Liver (tissue), 9 donors: Measurements from ENCODE around the gene TTC28. TPM values are rescaled to one million over a fixed set of nuclear protein-coding genes. Genes with fewer than 3 reads are reported as not detected.

ENCODE experiments used
- DNase-seq: peaks from one replicate; pipeline ENCODE4 v3.0.0-alpha.2; 2017; ENCODE audit warnings: low spot score
- H3K27ac ChIP-seq, 2 donors: one replicate each; pipeline ENCODE4 v1.7.0; 2013; ENCODE audit warnings: inconsistent platforms in 2 of 2, low read length in 2 of 2, control low read depth in 1 of 2, low read depth in 1 of 2, mild to moderate bottlenecking in 1 of 2
- H3K27me3 ChIP-seq, 4 donors: one replicate each; pipeline versions ENCODE4 v1.6.1 to v1.7.0; 2013; ENCODE audit warnings: low read length in 3 of 4, inconsistent platforms in 1 of 4, mild to moderate bottlenecking in 1 of 4, moderate library complexity in 1 of 4; ENCODE audit not compliant: control insufficient read depth in 4 of 4, insufficient read depth in 4 of 4
- H3K36me3 ChIP-seq, 4 donors: one replicate each; pipeline versions ENCODE4 v1.6.1 to v1.7.0; 2013; ENCODE audit warnings: low read length in 3 of 4, mild to moderate bottlenecking in 3 of 4, low read depth in 1 of 4, moderate library complexity in 1 of 4; ENCODE audit not compliant: control insufficient read depth in 4 of 4, insufficient read depth in 3 of 4
- H3K4me1 ChIP-seq, 4 donors: one replicate each; pipeline versions ENCODE4 v1.6.1 to v1.7.0; 2013; ENCODE audit warnings: low read length in 3 of 4, mild to moderate bottlenecking in 3 of 4, moderate library complexity in 1 of 4; ENCODE audit not compliant: control insufficient read depth in 4 of 4, insufficient read depth in 4 of 4
- H3K4me3 ChIP-seq, 3 donors: one replicate each; pipeline versions ENCODE4 v1.6.1 to v1.7.0; 2013; ENCODE audit warnings: low read length in 3 of 3, control low read depth in 1 of 3, low read depth in 1 of 3, mild to moderate bottlenecking in 1 of 3
- H3K9ac ChIP-seq, 2 donors: one replicate each; pipeline ENCODE4 v1.7.0; 2013; ENCODE audit warnings: low read length in 2 of 2, mild to moderate bottlenecking in 2 of 2, moderate library complexity in 2 of 2, control low read depth in 1 of 2, low read depth in 1 of 2
- H3K9me3 ChIP-seq, 4 donors: one replicate each; pipeline versions ENCODE4 v1.6.1 to v1.7.0; 2013; ENCODE audit warnings: low read length in 3 of 4; ENCODE audit not compliant: control insufficient read depth in 4 of 4
- EGR1 ChIP-seq, 2 donors: IDR thresholded peaks; 2 replicates each; pipeline ENCODE4 v1.6.1; 2016 to 2018; ENCODE audit warnings: antibody characterized with exemption in 2 of 2, low read depth in 2 of 2
- FOXA1 ChIP-seq: IDR thresholded peaks from 2 replicates; pipeline ENCODE4 v1.6.1; 2016; ENCODE audit warnings: antibody characterized with exemption
- FOXA2 ChIP-seq: IDR thresholded peaks from 2 replicates; pipeline ENCODE4 v1.6.1; 2016; ENCODE audit warnings: antibody characterized with exemption
- GABPA ChIP-seq, 2 donors: IDR thresholded peaks in 1 of 2; conservative IDR thresholded peaks in 1 of 2; 2 replicates each; pipeline ENCODE4 v1.6.1; 2016; ENCODE audit warnings: antibody characterized with exemption in 2 of 2, mild to moderate bottlenecking in 1 of 2, moderate library complexity in 1 of 2
- HNF4A ChIP-seq, 2 donors: conservative IDR thresholded peaks; 2 replicates each; pipeline ENCODE4 v1.6.1; 2016; ENCODE audit warnings: antibody characterized with exemption in 2 of 2, mild to moderate bottlenecking in 2 of 2
- HNF4G ChIP-seq: IDR thresholded peaks from 2 replicates; pipeline ENCODE4 v1.6.1; 2016; ENCODE audit warnings: antibody characterized with exemption
- JUND ChIP-seq, 2 donors: IDR thresholded peaks; 2 replicates each; pipeline ENCODE4 v1.6.1; 2016; ENCODE audit warnings: antibody characterized with exemption in 2 of 2
- MAX ChIP-seq: IDR thresholded peaks from 2 replicates; pipeline ENCODE4 v1.6.1; 2016; ENCODE audit warnings: antibody characterized with exemption
- NR2F2 ChIP-seq: IDR thresholded peaks from 2 replicates; pipeline ENCODE4 v1.6.1; 2016; ENCODE audit warnings: antibody characterized with exemption
- RAD21 ChIP-seq, 2 donors: IDR thresholded peaks; 2 replicates each; pipeline ENCODE4 v1.6.1; 2016; ENCODE audit warnings: antibody characterized with exemption in 2 of 2, mild to moderate bottlenecking in 2 of 2
- REST ChIP-seq: IDR thresholded peaks from 2 replicates; pipeline ENCODE4 v1.6.1; 2016; ENCODE audit warnings: antibody characterized with exemption, mild to moderate bottlenecking
- RXRA ChIP-seq, 2 donors: IDR thresholded peaks; 2 replicates each; pipeline ENCODE4 v1.6.1; 2017 to 2018; ENCODE audit warnings: antibody characterized with exemption in 2 of 2, mild to moderate bottlenecking in 1 of 2
- SP1 ChIP-seq: IDR thresholded peaks from 2 replicates; pipeline ENCODE4 v1.6.1; 2018; ENCODE audit warnings: antibody characterized with exemption, mild to moderate bottlenecking
- TAF1 ChIP-seq: conservative IDR thresholded peaks from 2 replicates; pipeline ENCODE4 v1.6.1; 2016; ENCODE audit warnings: antibody characterized with exemption, mild to moderate bottlenecking
- YY1 ChIP-seq: IDR thresholded peaks from 2 replicates; pipeline ENCODE4 v1.6.1; 2016; ENCODE audit warnings: antibody characterized with exemption, mild to moderate bottlenecking
- ZBTB33 ChIP-seq: IDR thresholded peaks from 2 replicates; pipeline ENCODE4 v1.6.1; 2016; ENCODE audit warnings: antibody characterized with exemption
- WGBS: extraction: QIAGEN DNeasy Blood & Tissue Kit; methylation state at CpG from one replicate; pipeline ENCODE4 v1.1.7; 2013; 5-methylcytosine and 5-hydroxymethylcytosine counted together
- polyA plus RNA-seq, 2 donors: library from polyadenylated mRNA; stranded (reverse) in 1 of 2; unstranded in 1 of 2; fragments of 200-250 nt in 1 of 2; fragments of >200 nt in 1 of 2; fragmentation: Nextera tagmentation in 1 of 2; extraction: Ambion mirVana in 1 of 2; gene quantifications; one replicate each; pipeline versions ENCODE4 v1.2.1 to v1.2.3, GENCODE V29; 2013 to 2015
- total RNA-seq, 2 donors: library from RNA; depleted of rRNA; stranded (reverse); fragments of >200 nt; gene quantifications; one replicate each; pipeline ENCODE4 v1.2.3, GENCODE V29; 2014
- donor health status: healthy.
- donor health status: healthy.
- donor health status: healthy.
- donor health status: healthy.
- donor health status: healthy.

The TTC28 gene
- total and polyA plus RNA-seq, 4 donors, result 4.2 to 19.4 (median 5.9) TPM

- no peaks in the 10 kb centered on the region for H3K4me1 ChIP-seq
- no peaks in the 10 kb centered on the region for H3K9me3 ChIP-seq
- H3K4me3 ChIP-seq, result no peak overlapping the region
- no peaks in the 10 kb centered on the region for H3K27me3 ChIP-seq
- TF ChIP-seq REST (no peak), JUND (IDR thresholded peaks at IDR 0.05) (no peak), FOXA2 (no peak), EGR1 (IDR thresholded peaks at IDR 0.05; ENCODE audit: low read depth in 2 of 2) (no peak), TAF1 (no peak)
- H3K36me3 ChIP-seq, result no peaks in the 10 kb centered on the region
- 95% methylated on average over 2 of the region's 2 CpGs for WGBS
- no peak for DNase-seq
- no peak overlapping the region for H3K27ac ChIP-seq
- H3K9ac ChIP-seq, result no peak overlapping the region
Measured at GRCh38 chr22:28208036-28208435, 471.6 kb downstream of the TTC28 start.

GRCh38 chr22:28207281-28208030 is 472.2 kb downstream of the TTC28 start:
- Histone ChIP-seq H3K27ac (no peak overlapping the region), H3K9me3 (no peaks in the 10 kb centered on the region), H3K4me3 (no peak overlapping the region), H3K27me3 (no peaks in the 10 kb centered on the region), H3K36me3 (no peaks in the 10 kb centered on the region), H3K4me1 (no peaks in the 10 kb centered on the region), H3K9ac (no peak overlapping the region)
- WGBS, result 92% methylated on average over 6 of the region's 6 CpGs
- no peak for DNase-seq
- TF ChIP-seq GABPA (IDR thresholded peaks at IDR 0.05 in 1 of 2, conservative IDR thresholded peaks at IDR 0.05 in 1 of 2), result no peak
- no peak for TF ChIP-seq HNF4G
- TF ChIP-seq RAD21 (IDR thresholded peaks at IDR 0.05), result no peak
- no peak for TF ChIP-seq FOXA1
- no peak for TF ChIP-seq NR2F2
- no peak for TF ChIP-seq MAX
- no peak for TF ChIP-seq FOXA2
- no peak for TF ChIP-seq RXRA (IDR thresholded peaks at IDR 0.05)
- TF ChIP-seq ZBTB33, result no peak
- TF ChIP-seq SP1, result no peak
- no peak for TF ChIP-seq TAF1
- no peak for TF ChIP-seq YY1
- no peak for TF ChIP-seq EGR1 (IDR thresholded peaks at IDR 0.05; ENCODE audit: low read depth in 2 of 2)
- no peak for TF ChIP-seq HNF4A (conservative IDR thresholded peaks at IDR 0.05)
